ENCODE data around the gene PALM3.

Gene PALM3, protein sequence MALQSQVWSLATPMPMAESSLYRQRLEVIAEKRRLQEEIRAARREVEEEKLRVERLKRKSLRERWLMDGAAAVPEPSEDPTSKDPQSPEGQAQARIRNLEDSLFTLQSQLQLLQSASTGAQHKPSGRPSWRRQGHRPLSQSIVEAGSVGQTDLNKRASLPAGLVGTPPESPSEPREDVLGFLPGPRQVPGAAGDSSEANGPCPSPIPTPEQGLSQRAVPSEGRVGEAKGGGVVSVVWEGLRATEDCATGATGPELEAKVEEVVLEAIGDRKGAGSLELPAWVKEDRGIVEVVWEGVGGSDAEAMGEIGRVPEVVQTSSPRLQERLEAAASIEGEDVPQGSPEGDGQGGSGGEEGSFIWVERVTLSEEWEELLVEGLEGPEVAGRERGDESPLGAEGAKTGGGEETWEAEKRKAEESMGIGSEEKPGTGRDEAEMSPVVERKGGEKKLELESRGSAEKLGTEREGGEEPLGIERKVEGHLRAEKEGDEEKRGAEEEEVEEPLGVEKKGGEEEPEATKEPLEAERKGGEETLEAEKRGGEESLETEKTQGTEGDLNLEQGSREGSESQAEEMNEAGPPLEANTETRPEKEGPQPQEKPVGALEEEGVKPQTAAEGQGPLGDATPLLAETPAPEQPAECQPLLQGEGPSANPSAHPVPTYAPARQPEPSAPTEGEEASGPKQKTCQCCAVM

DNA sequence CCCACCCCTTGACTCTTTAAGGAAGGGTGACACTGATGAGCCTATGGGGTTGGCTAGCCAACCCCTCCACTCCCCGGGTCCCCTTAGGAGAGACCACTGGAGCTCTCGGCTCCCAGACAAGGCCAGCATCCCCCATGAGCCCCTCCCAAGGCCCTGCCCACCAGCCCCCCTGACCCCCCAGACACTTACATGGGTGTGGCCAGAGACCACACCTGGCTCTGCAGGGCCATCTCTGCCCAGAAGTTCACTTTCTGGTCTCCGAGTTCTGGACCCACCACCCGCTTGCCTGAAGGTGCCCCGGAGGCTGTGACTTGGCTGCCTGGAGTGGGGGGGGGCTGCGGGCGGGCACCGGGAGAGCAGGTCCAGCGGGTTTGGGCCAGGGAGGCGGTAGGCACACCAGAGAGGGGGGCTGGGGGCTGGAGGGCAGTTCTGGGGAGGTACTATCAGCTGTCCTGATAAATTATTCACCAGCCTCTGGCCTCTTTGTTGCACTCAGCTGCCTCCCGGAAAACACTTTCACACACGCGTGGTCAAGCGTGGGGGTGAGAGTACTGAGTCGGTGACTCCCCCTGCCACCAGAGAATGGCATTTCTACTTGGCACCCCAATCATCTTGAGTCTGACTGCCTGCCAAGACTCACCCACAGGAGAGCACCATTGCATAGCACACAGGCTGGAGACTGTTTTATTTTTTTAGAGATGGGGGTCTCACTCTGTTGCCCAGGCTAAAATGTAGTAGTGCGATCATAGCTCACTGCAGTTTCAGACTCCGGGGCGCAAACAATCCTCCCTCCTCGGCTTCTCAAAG lies at the start of gene PALM3:
PALM3 (minus strand) TSS at position 326 of the 807 bp plus-strand sequence; CDS start at position 230, 96 bp downstream.
- ATAC-seq, result no peak
- TF ChIP-seq ARNTL (CRISPR knock-in tag; IDR thresholded peaks at IDR 0.05; ENCODE audit: borderline replicate concordance, low read depth) (no peak), ESRRG (CRISPR knock-in tag; IDR thresholded peaks at IDR 0.05) (no peak), OSR1 (CRISPR knock-in tag; IDR thresholded peaks at IDR 0.05) (no peak), ISL1 (CRISPR knock-in tag; IDR thresholded peaks at IDR 0.05) (no peak), ZFP30 (CRISPR knock-in tag; IDR thresholded peaks at IDR 0.05) (no peak), TOX (CRISPR knock-in tag; IDR thresholded peaks at IDR 0.05; ENCODE audit: borderline replicate concordance) (no peak)
- TF ChIP-seq, protein P1, sequence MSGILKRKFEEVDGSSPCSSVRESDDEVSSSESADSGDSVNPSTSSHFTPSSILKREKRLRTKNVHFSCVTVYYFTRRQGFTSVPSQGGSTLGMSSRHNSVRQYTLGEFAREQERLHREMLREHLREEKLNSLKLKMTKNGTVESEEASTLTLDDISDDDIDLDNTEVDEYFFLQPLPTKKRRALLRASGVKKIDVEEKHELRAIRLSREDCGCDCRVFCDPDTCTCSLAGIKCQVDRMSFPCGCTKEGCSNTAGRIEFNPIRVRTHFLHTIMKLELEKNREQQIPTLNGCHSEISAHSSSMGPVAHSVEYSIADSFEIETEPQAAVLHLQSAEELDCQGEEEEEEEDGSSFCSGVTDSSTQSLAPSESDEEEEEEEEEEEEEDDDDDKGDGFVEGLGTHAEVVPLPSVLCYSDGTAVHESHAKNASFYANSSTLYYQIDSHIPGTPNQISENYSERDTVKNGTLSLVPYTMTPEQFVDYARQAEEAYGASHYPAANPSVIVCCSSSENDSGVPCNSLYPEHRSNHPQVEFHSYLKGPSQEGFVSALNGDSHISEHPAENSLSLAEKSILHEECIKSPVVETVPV (CRISPR knock-in tag; IDR thresholded peaks at IDR 0.05), result no peak

DNA sequence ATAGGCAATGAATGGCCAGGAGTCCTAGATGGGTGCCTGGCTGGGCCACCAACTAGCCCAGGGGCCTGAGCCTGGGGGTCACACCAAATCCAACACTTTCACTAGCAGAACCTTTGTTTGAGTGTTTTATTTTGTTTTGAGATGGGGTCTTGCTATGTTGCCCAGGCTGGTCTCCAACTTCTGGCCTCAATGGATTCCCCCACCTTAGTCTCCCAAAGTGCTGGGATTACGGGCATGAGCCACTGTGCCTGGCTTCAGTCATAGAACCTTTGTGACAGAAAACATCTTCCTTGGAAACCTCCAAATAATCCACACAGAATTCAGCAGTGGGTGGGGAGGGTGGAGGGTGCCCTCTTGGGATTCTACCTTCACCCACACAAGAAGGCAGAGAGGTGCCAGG lies 49.6 kb upstream of the PALM3 start:
- no peak for ATAC-seq
- TF ChIP-seq ZC3H10 (CRISPR knock-in tag; IDR thresholded peaks at IDR 0.05) (no peak), TOX (CRISPR knock-in tag; IDR thresholded peaks at IDR 0.05; ENCODE audit: borderline replicate concordance) (no peak), GLIS3 (CRISPR knock-in tag; IDR thresholded peaks at IDR 0.05) (no peak), TCF4 (CRISPR knock-in tag; IDR thresholded peaks at IDR 0.05; ENCODE audit: borderline replicate concordance) (no peak), ZFP30 (CRISPR knock-in tag; IDR thresholded peaks at IDR 0.05) (no peak), ZNF565 (CRISPR knock-in tag; conservative IDR thresholded peaks at IDR 0.05; ENCODE audit: low read depth) (no peak), ZNF8 (CRISPR knock-in tag; IDR thresholded peaks at IDR 0.05) (no peak), RARB (CRISPR knock-in tag; IDR thresholded peaks at IDR 0.05) (no peak), PPARA (CRISPR knock-in tag; IDR thresholded peaks at IDR 0.05; ENCODE audit: borderline replicate concordance) (no peak), CSDC2 (CRISPR knock-in tag; IDR thresholded peaks at IDR 0.05) (no peak), ISL1 (CRISPR knock-in tag; IDR thresholded peaks at IDR 0.05) (no peak), ZFP3 (CRISPR knock-in tag; IDR thresholded peaks at IDR 0.05) (no peak), ZNF70 (CRISPR knock-in tag; IDR thresholded peaks at IDR 0.05) (no peak), BACH2 (CRISPR knock-in tag; IDR thresholded peaks at IDR 0.05; ENCODE audit: borderline replicate concordance) (no peak), OSR1 (CRISPR knock-in tag; IDR thresholded peaks at IDR 0.05) (no peak), ESRRG (CRISPR knock-in tag; IDR thresholded peaks at IDR 0.05) (no peak)
- TF ChIP-seq, protein P2, sequence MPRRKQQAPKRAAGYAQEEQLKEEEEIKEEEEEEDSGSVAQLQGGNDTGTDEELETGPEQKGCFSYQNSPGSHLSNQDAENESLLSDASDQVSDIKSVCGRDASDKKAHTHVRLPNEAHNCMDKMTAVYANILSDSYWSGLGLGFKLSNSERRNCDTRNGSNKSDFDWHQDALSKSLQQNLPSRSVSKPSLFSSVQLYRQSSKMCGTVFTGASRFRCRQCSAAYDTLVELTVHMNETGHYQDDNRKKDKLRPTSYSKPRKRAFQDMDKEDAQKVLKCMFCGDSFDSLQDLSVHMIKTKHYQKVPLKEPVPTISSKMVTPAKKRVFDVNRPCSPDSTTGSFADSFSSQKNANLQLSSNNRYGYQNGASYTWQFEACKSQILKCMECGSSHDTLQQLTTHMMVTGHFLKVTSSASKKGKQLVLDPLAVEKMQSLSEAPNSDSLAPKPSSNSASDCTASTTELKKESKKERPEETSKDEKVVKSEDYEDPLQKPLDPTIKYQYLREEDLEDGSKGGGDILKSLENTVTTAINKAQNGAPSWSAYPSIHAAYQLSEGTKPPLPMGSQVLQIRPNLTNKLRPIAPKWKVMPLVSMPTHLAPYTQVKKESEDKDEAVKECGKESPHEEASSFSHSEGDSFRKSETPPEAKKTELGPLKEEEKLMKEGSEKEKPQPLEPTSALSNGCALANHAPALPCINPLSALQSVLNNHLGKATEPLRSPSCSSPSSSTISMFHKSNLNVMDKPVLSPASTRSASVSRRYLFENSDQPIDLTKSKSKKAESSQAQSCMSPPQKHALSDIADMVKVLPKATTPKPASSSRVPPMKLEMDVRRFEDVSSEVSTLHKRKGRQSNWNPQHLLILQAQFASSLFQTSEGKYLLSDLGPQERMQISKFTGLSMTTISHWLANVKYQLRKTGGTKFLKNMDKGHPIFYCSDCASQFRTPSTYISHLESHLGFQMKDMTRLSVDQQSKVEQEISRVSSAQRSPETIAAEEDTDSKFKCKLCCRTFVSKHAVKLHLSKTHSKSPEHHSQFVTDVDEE (CRISPR knock-in tag; IDR thresholded peaks at IDR 0.05), result no peak
- TF ChIP-seq, protein P3, sequence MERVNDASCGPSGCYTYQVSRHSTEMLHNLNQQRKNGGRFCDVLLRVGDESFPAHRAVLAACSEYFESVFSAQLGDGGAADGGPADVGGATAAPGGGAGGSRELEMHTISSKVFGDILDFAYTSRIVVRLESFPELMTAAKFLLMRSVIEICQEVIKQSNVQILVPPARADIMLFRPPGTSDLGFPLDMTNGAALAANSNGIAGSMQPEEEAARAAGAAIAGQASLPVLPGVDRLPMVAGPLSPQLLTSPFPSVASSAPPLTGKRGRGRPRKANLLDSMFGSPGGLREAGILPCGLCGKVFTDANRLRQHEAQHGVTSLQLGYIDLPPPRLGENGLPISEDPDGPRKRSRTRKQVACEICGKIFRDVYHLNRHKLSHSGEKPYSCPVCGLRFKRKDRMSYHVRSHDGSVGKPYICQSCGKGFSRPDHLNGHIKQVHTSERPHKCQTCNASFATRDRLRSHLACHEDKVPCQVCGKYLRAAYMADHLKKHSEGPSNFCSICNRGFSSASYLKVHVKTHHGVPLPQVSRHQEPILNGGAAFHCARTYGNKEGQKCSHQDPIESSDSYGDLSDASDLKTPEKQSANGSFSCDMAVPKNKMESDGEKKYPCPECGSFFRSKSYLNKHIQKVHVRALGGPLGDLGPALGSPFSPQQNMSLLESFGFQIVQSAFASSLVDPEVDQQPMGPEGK (CRISPR knock-in tag; IDR thresholded peaks at IDR 0.05; ENCODE audit: borderline replicate concordance), result no peak

DNA sequence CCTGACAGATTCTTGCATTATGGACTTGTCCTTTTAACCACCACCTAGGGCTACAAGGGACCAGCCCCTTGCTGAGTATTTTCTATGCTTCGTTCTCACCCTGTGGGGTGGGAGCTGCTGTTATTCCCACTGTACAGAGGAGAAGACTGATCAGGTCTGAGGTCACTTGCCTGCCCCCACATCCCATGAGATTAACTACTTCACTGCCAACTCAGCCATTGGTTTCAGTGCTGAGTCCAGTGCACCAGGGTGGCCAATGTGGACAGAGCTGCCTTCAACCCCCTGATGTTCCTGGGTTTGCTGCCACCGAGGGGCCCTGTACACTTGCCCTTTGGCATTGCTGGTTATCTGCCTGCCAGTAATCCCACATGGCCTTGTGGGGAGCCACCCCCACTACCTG lies 48.8 kb upstream of the PALM3 start:
- ATAC-seq, result no peak
- TF ChIP-seq, protein P4, sequence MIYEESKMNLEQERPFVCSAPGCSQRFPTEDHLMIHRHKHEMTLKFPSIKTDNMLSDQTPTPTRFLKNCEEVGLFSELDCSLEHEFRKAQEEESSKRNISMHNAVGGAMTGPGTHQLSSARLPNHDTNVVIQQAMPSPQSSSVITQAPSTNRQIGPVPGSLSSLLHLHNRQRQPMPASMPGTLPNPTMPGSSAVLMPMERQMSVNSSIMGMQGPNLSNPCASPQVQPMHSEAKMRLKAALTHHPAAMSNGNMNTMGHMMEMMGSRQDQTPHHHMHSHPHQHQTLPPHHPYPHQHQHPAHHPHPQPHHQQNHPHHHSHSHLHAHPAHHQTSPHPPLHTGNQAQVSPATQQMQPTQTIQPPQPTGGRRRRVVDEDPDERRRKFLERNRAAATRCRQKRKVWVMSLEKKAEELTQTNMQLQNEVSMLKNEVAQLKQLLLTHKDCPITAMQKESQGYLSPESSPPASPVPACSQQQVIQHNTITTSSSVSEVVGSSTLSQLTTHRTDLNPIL (CRISPR knock-in tag; IDR thresholded peaks at IDR 0.05; ENCODE audit: low read depth), result no peak
- TF ChIP-seq, protein P1 (CRISPR knock-in tag; IDR thresholded peaks at IDR 0.05), result no peak
- TF ChIP-seq GLIS3 (CRISPR knock-in tag; IDR thresholded peaks at IDR 0.05) (no peak), CSDC2 (CRISPR knock-in tag; IDR thresholded peaks at IDR 0.05) (no peak), ZFP30 (CRISPR knock-in tag; IDR thresholded peaks at IDR 0.05) (no peak), ZFP3 (CRISPR knock-in tag; IDR thresholded peaks at IDR 0.05) (no peak), ISL1 (CRISPR knock-in tag; IDR thresholded peaks at IDR 0.05) (no peak), ZNF565 (CRISPR knock-in tag; conservative IDR thresholded peaks at IDR 0.05; ENCODE audit: low read depth) (no peak), ESRRG (CRISPR knock-in tag; IDR thresholded peaks at IDR 0.05) (no peak)
- TF ChIP-seq, protein P3 (CRISPR knock-in tag; IDR thresholded peaks at IDR 0.05; ENCODE audit: borderline replicate concordance), result no peak

Data from SK-N-SH treated with all-trans-retinoic acid at 6 μM for 48 hours (cell line).